HG03342 (cell line): ENCODE data around the gene SLC6A8.
"Not testable (repeated sequence)": the region's sequence is repeated elsewhere in the genome, so short reads cannot be mapped to it uniquely, and the experiment has no call there.

Experiments
- ATAC-seq: cut with Tn5 transposase; IDR thresholded peaks from one replicate; pipeline ENCODE4 v1.9.1; 2021; ENCODE audit warnings: mild to moderate bottlenecking, moderate library complexity; ENCODE audit not compliant: unreplicated experiment

SLC6A8 gene

GRCh38 chrX:153692003-153692402 lies 4.3 kb downstream of the SLC6A8 start:
- ATAC-seq = no peak

GRCh38 chrX:153692611-153693156 lies 5.0 kb downstream of the SLC6A8 start:
- ATAC-seq = no peak

- no peak for ATAC-seq
These were observed 5.7 kb downstream of the SLC6A8 start for GRCh38 chrX:153693216-153694086.

- ATAC-seq = not testable (repeated sequence)
These were observed 6.5 kb downstream of the SLC6A8 start for GRCh38 chrX:153694256-153694655.

GRCh38 chrX:153694687-153695270 lies 7.1 kb downstream of the SLC6A8 start:
- no peak for ATAC-seq

- ATAC-seq = no peak
These were observed 8.4 kb downstream of the SLC6A8 start for GRCh38 chrX:153696100-153696499.

- ATAC-seq = not testable (repeated sequence)
These were observed 8.8 kb downstream of the SLC6A8 start for GRCh38 chrX:153696538-153696937.

- ATAC-seq = not testable (repeated sequence)
These were observed 9.4 kb downstream of the SLC6A8 start for GRCh38 chrX:153696986-153697722.

GRCh38 chrX:153697924-153698865 lies 10.5 kb downstream of the SLC6A8 start:
- no peak for ATAC-seq

GRCh38 chrX:153699210-153699783 lies 11.6 kb downstream of the SLC6A8 start:
- not testable (repeated sequence) for ATAC-seq

- not testable (repeated sequence) for ATAC-seq
These were observed 12.2 kb downstream of the SLC6A8 start for GRCh38 chrX:153699784-153700371.

- ATAC-seq = no peak
These were observed 12.7 kb downstream of the SLC6A8 start for GRCh38 chrX:153700376-153700945.

- ATAC-seq = no peak
These were observed 13.2 kb downstream of the SLC6A8 start for GRCh38 chrX:153700967-153701366.

- no peak for ATAC-seq
These were observed 14.0 kb downstream of the SLC6A8 start for GRCh38 chrX:153701706-153702105.

GRCh38 chrX:153702336-153703035 lies 14.8 kb downstream of the SLC6A8 start:
- no peak for ATAC-seq

- ATAC-seq = no peak
These were observed 15.3 kb downstream of the SLC6A8 start for GRCh38 chrX:153703036-153703370.

GRCh38 chrX:153704021-153704526 lies 16.3 kb downstream of the SLC6A8 start:
- no peak for ATAC-seq

GRCh38 chrX:153704631-153705402 lies 17.1 kb downstream of the SLC6A8 start:
- ATAC-seq = not testable (repeated sequence)
